DND-41 (cell line): ENCODE results near the gene SERTAD2.

Source experiments
- ATAC-seq: fragments of 200-7000 bp; cut with Tn5 transposase; 3 replicates; pipeline ENCODE4 v1.9.1; 2021; ENCODE audit warnings: low read depth; ENCODE audit not compliant: insufficient read depth
- DNase-seq: peaks from one replicate; pipeline ENCODE4 v3.0.0-alpha.2; 2020
- H2AFZ ChIP-seq: 2 replicates; pipeline ENCODE4 v1.6.0; 2012; ENCODE audit warnings: low read depth, low read length
- H3K27ac ChIP-seq: 2 replicates; pipeline ENCODE4 v1.5.1; 2012; ENCODE audit warnings: low read length, inconsistent platforms
- H3K27me3 ChIP-seq: fragments of 200-600 bp; sonication (generic); 2 replicates; pipeline ENCODE4 v1.6.0; 2012; ENCODE audit warnings: low read length, mild to moderate bottlenecking, inconsistent platforms; ENCODE audit not compliant: insufficient read depth, poor library complexity
- H3K36me3 ChIP-seq: 2 replicates; pipeline ENCODE4 v1.5.1; 2012; ENCODE audit warnings: low read length, inconsistent platforms; ENCODE audit not compliant: insufficient read depth
- H3K4me1 ChIP-seq: 2 replicates; pipeline ENCODE4 v1.5.1; 2012; ENCODE audit warnings: mild to moderate bottlenecking, low read length; ENCODE audit not compliant: insufficient read depth
- H3K4me2 ChIP-seq: 2 replicates; pipeline ENCODE4 v1.6.0; 2012; ENCODE audit warnings: mild to moderate bottlenecking, moderate library complexity, low read length, inconsistent platforms; ENCODE audit not compliant: insufficient read depth
- H3K4me3 ChIP-seq, 2 experiments: fragments of 200-600 bp in 1 of 2; shearing (Covaris generic) in 1 of 2; 2 replicates each; pipeline ENCODE4 v1.5.1; 2012 to 2016; ENCODE audit warnings: inconsistent platforms in 2 of 2, low read length in 2 of 2, mild to moderate bottlenecking in 2 of 2, low read depth in 1 of 2, moderate library complexity in 1 of 2
- H3K79me2 ChIP-seq: 2 replicates; pipeline ENCODE4 v1.6.0; 2012; ENCODE audit warnings: low read length, inconsistent platforms; ENCODE audit not compliant: insufficient read depth
- H3K9ac ChIP-seq: 2 replicates; pipeline ENCODE4 v1.6.0; 2012; ENCODE audit warnings: low read depth, mild to moderate bottlenecking, inconsistent platforms, low read length, moderate library complexity
- H3K9me3 ChIP-seq: 2 replicates; pipeline ENCODE4 v1.5.1; 2012; ENCODE audit warnings: low read length, moderate library complexity, mild to moderate bottlenecking, inconsistent platforms; ENCODE audit not compliant: insufficient read depth, severe bottlenecking
- H4K20me1 ChIP-seq: 2 replicates; pipeline ENCODE4 v1.6.0; 2012; ENCODE audit warnings: low read length; ENCODE audit not compliant: insufficient read depth
- CTCF ChIP-seq: IDR thresholded peaks from 2 replicates; pipeline ENCODE4 v1.5.1; 2012; ENCODE audit warnings: borderline replicate concordance, low read length, moderate library complexity, mild to moderate bottlenecking; ENCODE audit not compliant: poor library complexity, severe bottlenecking; ENCODE audit errors: extremely low read depth
- EZH2 ChIP-seq: IDR thresholded peaks from 3 replicates; pipeline ENCODE4 v1.6.1; 2012; ENCODE audit warnings: borderline replicate concordance, low read depth, mild to moderate bottlenecking, moderate library complexity, low read length, inconsistent platforms; ENCODE audit not compliant: severe bottlenecking

SERTAD2 gene

GRCh38 chr2:64606479-64607363 is 47.0 kb downstream of the SERTAD2 start:
- Histone ChIP-seq H3K4me1 (no peaks in the 10 kb centered on the region), H3K9me3 (no peaks in the 10 kb centered on the region), H3K79me2 (no peaks in the 10 kb centered on the region), H3K36me3 (no peaks in the 10 kb centered on the region), H3K4me3 (no peak overlapping the region), H4K20me1 (0 out of 2 replicates have a peak, but pooled peaks cover 3% of the 10 kb centered on the region), H2AFZ (no peak overlapping the region), H3K27me3 (peaks cover 3% of the 10 kb centered on the region), H3K9ac (no peak overlapping the region), H3K4me2 (no peak overlapping the region), H3K27ac (no peak overlapping the region)
- 0 out of 3 replicates have a peak, but pooled peaks have one; percentile 44 for ATAC-seq
- DNase-seq, result peak; percentile 30
- TF ChIP-seq EZH2 (no peak), CTCF (no peak)

GRCh38 chr2:64605991-64606478 is 47.7 kb downstream of the SERTAD2 start:
- H3K27me3 ChIP-seq, result peaks cover 3% of the 10 kb centered on the region
- no peaks in the 10 kb centered on the region for H3K9me3 ChIP-seq
- H2AFZ ChIP-seq, result no peak overlapping the region
- H3K27ac ChIP-seq, result no peak overlapping the region
- H3K4me2 ChIP-seq, result no peak overlapping the region
- TF ChIP-seq CTCF (no peak), EZH2 (no peak)
- no peak overlapping the region for H3K9ac ChIP-seq
- no peaks in the 10 kb centered on the region for H3K79me2 ChIP-seq
- no peak for ATAC-seq
- H3K4me3 ChIP-seq, result no peak overlapping the region
- H3K36me3 ChIP-seq, result no peaks in the 10 kb centered on the region
- 0 out of 2 replicates have a peak, but pooled peaks cover 3% of the 10 kb centered on the region for H4K20me1 ChIP-seq
- DNase-seq, result no peak
- H3K4me1 ChIP-seq, result no peaks in the 10 kb centered on the region

- no peak for TF ChIP-seq CTCF
- TF ChIP-seq EZH2, result no peak
- DNase-seq (no peak), ATAC-seq (no peak)
- H3K36me3 ChIP-seq, result no peaks in the 10 kb centered on the region
- H3K9me3 ChIP-seq, result no peaks in the 10 kb centered on the region
- no peaks in the 10 kb centered on the region for H3K27me3 ChIP-seq
- H3K4me1 ChIP-seq, result no peaks in the 10 kb centered on the region
- H3K9ac ChIP-seq, result no peak overlapping the region
- H3K27ac ChIP-seq, result no peak overlapping the region
- H3K4me3 ChIP-seq, result no peak overlapping the region
- H3K79me2 ChIP-seq, result no peaks in the 10 kb centered on the region
- H2AFZ ChIP-seq, result no peak overlapping the region
- H4K20me1 ChIP-seq, result 0 out of 2 replicates have a peak, but pooled peaks cover 3% of the 10 kb centered on the region
- no peak overlapping the region for H3K4me2 ChIP-seq
These were observed 48.7 kb downstream of the SERTAD2 start for GRCh38 chr2:64605026-64605471.
